ENCODE measurements around the gene RUBCN.

DNA sequence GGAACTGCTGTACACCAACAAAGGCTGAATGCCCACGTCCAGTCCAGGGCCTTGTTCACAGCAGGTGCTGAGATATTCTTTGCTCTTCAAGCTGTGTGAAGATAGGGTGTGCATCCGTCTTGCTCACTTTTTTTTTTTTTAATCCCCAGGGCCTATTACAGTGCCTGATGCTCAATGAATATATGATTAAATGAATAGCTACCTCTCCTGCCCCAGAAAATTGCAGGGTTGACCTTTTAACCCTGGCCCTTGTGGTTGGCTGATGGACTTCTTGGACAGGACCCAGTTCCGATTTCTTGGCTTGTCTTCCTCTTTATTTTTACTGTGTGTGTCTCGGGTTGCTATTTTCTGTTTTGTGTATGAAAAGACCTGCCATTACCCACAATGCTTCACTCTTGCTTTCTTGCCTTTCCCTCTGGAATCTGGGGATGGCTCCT lies 10.1 kb upstream of the RUBCN start:
- TF ChIP-seq MXI1 (IDR thresholded peaks at IDR 0.05; ENCODE audit: low read depth, low read length) (no peak), SMARCE1 (IDR thresholded peaks at IDR 0.05) (no peak), FOXM1 (IDR thresholded peaks at IDR 0.05; ENCODE audit: low read depth) (no peak), FOXM1 (CRISPR knock-in tag; IDR thresholded peaks at IDR 0.05; ENCODE audit: low read depth) (no peak), ZNF280A (IDR thresholded peaks at IDR 0.05; ENCODE audit: low read depth, partially characterized antibody) (no peak), POLR2AphosphoS5 (IDR thresholded peaks at IDR 0.05; ENCODE audit: control insufficient read depth, insufficient read depth, low read depth, low read length) (no peak), NEUROD1 (IDR thresholded peaks at IDR 0.05; ENCODE audit: borderline replicate concordance, low read depth, low read length, partially characterized antibody) (no peak)
